Inferior parietal cortex (tissue), 1 donor: Measurements from ENCODE around the gene TNNC2.
"Not testable (repeated sequence)": the region's sequence is repeated elsewhere in the genome, so short reads cannot be mapped to it uniquely, and the experiment has no call there.

Experiments
- DNase-seq: peaks from one replicate; pipeline ENCODE4 v3.0.0-alpha.2; 2016; ENCODE audit errors: extremely low spot score

The TNNC2 gene

DNA sequence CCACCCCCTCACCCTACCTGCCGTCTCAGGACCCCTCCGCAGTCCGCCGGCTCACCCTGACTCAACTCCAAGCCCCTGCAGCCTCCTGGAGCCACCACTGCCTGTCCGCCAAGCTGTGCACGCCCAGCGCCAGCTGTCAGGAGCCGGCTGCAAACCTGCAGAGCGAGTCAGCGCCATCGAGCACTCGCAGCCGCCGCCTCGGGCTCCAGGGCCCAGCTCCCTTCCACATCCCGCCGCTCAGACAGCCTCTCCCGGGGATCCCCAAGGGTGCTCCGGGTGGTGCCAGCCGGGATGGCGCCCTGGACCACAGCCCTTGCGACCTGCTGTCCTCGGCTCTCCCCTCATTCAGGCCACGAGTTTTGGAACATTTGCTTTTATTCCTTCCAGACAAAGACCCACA lies 4.3 kb downstream of the TNNC2 start:
- DNase-seq = no peak

DNA sequence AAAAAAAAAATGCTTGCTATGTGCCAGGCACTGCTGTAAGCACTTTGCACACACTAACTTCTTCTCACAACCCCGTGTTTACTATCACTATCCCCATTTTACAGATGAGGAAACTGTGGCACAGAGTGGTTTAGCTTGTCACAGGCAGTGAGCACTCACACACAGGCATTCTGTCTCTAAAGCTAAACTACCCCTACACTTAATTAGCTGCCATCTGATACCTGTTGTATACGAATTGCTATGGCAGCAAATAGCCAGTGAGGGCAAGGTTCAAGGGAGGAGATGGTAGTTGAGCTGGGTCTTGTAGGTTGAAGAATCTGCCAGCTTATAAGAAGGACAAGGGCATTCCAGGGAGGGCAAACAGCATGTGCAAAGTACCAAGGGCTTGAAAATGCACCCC lies 5.2 kb downstream of the TNNC2 start:
- DNase-seq = no peak

DNA sequence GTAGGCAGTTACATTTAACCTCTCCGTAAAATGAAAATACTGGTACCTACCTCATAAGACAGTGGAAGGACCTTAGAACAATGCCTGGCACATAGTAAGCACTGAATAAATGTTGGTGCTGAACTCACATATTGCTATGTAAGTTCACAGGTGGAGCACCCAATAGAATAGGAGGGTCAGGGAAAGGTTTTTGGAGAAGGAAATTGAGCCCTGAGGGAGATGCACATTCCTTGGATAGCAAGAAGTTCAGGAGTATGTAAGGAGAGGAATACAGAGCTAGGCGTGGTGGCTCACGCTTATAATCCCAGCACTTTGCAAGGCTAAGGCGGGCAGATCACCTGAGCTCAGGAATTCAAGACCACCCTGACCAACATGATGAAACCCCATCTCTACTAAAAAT lies 7.6 kb downstream of the TNNC2 start:
- DNase-seq = no peak

- DNase-seq = no peak
Measured at GRCh38 chr20:45818239-45818638, 8.9 kb downstream of the TNNC2 start.

DNA sequence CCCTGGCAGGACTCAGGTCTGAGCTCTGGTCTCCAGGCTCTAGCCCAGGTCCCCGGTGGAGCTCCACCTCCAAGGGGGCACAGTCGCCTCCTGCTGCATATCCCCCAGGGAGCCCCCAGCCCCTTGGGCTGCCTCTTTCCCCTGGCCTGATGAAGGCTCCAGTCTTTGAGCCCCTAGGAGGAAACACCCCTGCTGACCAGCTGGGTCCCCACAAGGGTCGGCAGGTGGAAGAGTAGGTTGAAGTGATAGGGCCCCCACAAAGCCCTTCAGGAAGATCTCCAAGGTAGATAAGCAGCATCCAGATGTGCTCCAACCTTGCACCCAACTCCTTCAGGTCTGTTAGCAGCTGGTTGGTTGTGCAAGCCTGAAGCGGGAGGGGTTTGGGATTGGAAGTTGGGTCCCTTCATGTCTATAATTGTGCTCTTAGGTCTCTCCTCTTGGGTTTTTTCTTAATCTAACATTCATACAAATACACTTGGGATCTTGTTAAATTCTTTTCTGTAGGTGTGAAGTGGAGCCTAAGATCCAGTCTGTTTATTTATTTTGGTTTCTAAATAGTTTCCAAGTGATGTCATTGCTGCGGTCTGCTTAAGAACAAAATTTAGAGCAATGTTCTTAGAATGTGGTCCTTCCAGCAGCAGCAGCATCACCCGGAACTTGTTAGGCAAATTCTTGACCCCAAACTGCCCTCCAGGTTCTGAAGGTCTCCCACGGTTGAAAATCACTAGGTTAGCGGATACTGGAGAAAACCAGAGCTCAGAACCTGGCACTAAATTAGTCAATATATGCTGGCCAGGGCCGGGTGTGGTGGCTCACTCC lies 9.5 kb downstream of the TNNC2 start:
- DNase-seq = no peak

- no peak for DNase-seq
Measured at GRCh38 chr20:45816951-45817350, 10.2 kb downstream of the TNNC2 start.

DNA sequence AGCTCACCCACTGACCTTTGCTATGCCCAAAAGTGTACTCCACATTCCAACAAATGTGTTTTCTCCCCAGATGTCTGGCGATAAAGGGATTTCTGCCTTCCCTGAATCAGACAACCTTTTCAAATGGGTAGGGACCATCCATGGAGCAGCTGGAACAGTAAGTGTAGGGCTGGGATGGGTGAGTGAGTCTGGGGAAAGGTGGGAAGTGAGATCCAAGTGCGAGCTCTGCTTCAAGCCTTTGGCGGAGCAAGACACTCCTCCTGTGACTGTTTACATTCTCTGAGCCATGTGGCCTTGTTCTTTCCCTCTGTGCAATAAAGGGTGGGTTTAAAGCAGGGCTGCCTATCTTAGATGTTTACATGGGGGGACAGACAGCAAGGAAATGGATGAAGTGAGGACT lies 12.8 kb downstream of the TNNC2 start:
- no peak for DNase-seq

DNA sequence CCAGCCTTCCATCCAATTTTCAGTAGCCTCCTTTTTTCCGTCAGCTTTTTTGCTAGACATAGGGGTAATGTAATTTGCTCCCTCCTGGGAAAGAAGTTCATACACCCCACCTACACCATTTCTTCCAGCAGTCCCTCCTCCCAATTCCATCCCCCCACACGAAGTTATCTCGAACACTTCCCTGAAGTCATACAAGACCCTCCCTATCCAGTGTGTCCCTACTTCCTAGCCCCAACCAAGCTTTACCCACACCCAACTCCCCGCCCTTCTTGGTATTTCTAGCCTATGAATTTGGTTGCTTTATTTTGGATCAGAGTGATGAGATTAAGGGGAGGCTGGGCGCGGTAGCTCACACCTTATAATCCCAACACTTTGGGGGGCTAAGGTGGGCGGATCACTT lies 13.6 kb downstream of the TNNC2 start:
- DNase-seq = no peak

DNA sequence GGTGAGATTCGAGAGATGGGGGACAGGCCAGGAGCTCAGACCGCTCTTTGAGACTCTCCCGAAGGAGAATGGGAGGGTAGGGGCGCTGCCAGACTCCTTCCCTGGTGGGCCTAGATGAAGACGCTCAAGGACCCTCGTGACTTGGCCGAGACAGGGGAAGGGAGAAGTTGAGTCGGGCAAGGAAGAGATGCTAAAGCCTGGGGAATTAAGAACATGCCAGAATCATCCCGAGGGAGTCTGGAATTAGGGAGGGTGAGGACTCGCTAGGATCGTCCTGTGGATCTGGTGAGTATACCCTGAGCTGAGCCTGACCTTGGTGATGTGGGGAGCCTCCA lies 14.1 kb downstream of the TNNC2 start:
- no peak for DNase-seq

- DNase-seq = peak; percentile 100
Measured at GRCh38 chr20:45812157-45813005, 14.7 kb downstream of the TNNC2 start, which contains the start of gene UBE2C. Gene UBE2C, plus strand, starts transcription at chr20:45812644. Its CDS starts 52 bp downstream, at chr20:45812696.

DNA sequence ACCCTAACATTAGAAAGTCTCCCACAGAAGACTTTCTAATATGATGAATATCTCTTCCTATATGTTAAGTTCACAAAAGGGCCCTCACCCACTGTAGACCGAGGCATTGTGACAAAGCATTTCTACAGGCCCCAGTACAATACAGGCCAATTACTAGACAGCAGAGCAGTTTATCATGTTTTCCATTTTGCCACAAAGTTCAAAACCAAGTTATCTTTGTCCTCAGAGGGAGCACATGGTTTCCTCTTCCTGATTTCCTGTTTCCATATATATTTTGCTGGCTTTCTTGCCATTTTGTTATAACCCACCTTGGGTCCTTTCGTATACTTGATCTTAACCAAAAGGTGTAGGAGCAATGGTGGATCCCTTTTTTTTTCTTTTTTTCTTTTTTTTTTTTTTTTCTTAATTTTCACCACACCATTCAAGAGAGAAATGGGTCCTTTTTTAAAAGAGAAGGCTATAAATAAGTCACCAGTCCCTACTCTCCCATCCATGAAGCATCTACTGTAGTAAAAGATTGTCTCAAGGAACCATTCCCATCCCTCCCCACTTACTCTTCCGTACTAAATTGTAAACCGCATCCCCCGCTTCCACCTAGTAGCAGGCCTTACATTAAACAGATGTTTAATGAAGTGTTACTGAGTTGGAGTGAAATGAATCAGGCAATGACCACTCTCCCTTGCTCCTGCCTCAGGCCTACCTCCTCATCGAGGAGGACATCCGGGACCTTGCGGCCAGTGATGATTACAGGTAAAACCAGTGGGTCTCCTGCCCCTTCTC lies 16.7 kb downstream of the TNNC2 start:
- DNase-seq = no peak

GRCh38 chr20:45801851-45802250 lies 25.3 kb downstream of the TNNC2 start:
- no peak for DNase-seq

GRCh38 chr20:45798935-45799642 lies 28.0 kb downstream of the TNNC2 start:
- peak; percentile 56 for DNase-seq

DNA sequence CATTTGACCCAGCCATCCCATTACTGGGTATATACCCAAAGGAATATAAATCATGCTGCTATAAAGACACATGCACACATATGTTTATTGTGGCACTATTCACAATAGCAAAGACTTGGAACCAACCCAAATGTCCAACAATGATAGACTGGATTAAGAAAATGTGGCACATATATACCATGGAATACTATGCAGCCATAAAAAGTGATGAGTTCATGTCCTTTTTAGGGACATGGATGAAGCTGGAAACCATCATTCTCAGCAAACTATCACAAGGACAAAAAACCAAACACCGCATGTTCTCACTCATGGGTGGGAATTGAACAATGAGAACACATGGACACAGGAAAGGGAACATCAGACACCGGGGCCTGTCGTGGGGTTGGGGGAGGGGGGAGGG lies 29.2 kb downstream of the TNNC2 start:
- not testable (repeated sequence) for DNase-seq

- not testable (repeated sequence) for DNase-seq
Measured at GRCh38 chr20:45797510-45797909, 29.6 kb downstream of the TNNC2 start.

GRCh38 chr20:45796337-45797065 lies 30.6 kb downstream of the TNNC2 start:
- no peak for DNase-seq

DNA sequence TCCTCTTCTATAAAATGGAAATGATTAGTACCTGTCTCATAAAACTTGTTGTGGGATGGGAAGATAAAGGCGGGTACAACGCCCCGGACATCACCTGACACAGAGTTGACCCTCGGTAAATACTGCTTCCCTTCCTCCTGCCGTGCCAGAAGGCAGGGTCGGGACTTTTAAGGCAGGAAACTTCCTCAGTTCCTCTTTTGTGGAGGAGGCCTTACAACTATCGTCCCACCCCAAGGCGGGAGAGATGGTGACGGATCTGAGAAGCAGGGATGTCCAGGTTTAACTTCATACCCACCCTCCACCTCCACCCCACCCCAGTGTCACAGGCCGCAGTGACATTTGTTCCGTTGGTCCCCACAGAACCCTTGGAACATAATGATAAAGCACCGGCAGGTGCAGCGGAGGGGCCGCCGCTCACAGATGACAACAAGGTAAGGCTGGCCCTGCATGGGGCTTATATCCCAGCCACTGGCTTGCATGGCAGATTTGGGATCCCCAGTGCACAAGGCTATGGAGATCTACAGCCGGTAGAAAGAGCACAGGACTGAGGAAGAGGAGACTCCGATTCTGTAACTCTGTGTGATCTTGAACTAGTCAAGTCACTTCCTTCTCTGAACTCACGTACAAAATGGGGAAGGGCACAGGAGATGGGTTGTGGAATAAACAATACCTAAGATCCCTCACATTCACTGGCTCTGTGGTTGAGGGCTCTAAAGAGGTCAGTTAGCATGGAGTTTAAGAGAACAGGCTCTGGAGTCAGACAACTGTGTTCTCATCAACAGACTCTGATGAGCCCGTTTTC lies 34.6 kb downstream of the TNNC2 start:
- no peak for DNase-seq

DNA sequence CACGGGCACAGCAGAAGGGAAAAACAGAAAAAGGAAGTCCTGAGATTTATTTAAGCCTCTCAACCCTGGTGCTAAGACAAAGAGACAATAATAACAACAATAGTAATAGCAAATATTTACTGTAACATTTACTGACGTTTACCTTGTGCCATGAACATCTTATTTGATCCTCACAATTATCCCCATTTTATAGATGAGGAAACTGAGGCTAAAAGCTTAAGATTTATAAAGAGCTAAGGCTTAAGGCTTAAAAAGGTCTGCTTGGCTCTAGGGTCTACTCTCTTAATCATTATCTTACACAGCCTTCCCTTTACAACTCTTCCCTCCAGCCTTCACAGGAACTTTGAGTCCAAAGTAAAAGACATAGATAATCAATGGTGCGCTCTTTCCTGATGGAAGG lies 38.8 kb downstream of the TNNC2 start:
- DNase-seq = no peak

GRCh38 chr20:45783656-45784294 lies 43.3 kb downstream of the TNNC2 start:
- no peak for DNase-seq

- no peak for DNase-seq
Measured at GRCh38 chr20:45782890-45783289, 44.2 kb downstream of the TNNC2 start.
